Nephron progenitor cell (in vitro differentiated cells): Measurements from ENCODE around the gene MPHOSPH9.

Experiments
- DNase-seq: peaks from one replicate; pipeline ENCODE4 v3.0.0; 2021
- H3K27ac Mint-ChIP-seq: 2 replicates; pipeline ENCODE4 v1.8.0; 2021; ENCODE audit warnings: mild to moderate bottlenecking, moderate library complexity, mixed read lengths
- H3K27me3 Mint-ChIP-seq: 2 replicates; pipeline ENCODE4 v1.8.0; 2021; ENCODE audit warnings: mild to moderate bottlenecking, low read depth, mixed read lengths; ENCODE audit not compliant: poor library complexity
- H3K36me3 Mint-ChIP-seq: 2 replicates; pipeline ENCODE4 v1.8.0; 2021; ENCODE audit warnings: low read depth, mixed read lengths
- H3K4me1 Mint-ChIP-seq: 2 replicates; pipeline ENCODE4 v1.8.0; 2021; ENCODE audit warnings: mixed read lengths
- H3K4me3 Mint-ChIP-seq: 2 replicates; pipeline ENCODE4 v1.8.0; 2021; ENCODE audit warnings: mild to moderate bottlenecking, moderate library complexity, mixed read lengths
- H3K9me3 Mint-ChIP-seq: 2 replicates; pipeline ENCODE4 v1.8.0; 2021; ENCODE audit warnings: mild to moderate bottlenecking, moderate library complexity, mixed read lengths
- TF ChIP-seq, protein P1 (sequence below): fragments of 200-600 bp; sonication (generic); IDR thresholded peaks from 2 replicates; pipeline ENCODE4 v1.5.0; 2021; ENCODE audit warnings: antibody characterized with exemption

MPHOSPH9 gene

GRCh38 chr12:123107926-123108681 is 124.8 kb downstream of the MPHOSPH9 start:
- peaks cover 67% of the 10 kb centered on the region for H3K4me1 Mint-ChIP-seq
- no peak overlapping the region for H3K27ac Mint-ChIP-seq
- DNase-seq: no peak
- peaks cover 6% of the 10 kb centered on the region for H3K27me3 Mint-ChIP-seq
- TF ChIP-seq, protein P1, sequence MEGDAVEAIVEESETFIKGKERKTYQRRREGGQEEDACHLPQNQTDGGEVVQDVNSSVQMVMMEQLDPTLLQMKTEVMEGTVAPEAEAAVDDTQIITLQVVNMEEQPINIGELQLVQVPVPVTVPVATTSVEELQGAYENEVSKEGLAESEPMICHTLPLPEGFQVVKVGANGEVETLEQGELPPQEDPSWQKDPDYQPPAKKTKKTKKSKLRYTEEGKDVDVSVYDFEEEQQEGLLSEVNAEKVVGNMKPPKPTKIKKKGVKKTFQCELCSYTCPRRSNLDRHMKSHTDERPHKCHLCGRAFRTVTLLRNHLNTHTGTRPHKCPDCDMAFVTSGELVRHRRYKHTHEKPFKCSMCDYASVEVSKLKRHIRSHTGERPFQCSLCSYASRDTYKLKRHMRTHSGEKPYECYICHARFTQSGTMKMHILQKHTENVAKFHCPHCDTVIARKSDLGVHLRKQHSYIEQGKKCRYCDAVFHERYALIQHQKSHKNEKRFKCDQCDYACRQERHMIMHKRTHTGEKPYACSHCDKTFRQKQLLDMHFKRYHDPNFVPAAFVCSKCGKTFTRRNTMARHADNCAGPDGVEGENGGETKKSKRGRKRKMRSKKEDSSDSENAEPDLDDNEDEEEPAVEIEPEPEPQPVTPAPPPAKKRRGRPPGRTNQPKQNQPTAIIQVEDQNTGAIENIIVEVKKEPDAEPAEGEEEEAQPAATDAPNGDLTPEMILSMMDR: no peak
- no peaks in the 10 kb centered on the region for H3K9me3 Mint-ChIP-seq
- no peak overlapping the region for H3K4me3 Mint-ChIP-seq
- no peaks in the 10 kb centered on the region for H3K36me3 Mint-ChIP-seq

DNA sequence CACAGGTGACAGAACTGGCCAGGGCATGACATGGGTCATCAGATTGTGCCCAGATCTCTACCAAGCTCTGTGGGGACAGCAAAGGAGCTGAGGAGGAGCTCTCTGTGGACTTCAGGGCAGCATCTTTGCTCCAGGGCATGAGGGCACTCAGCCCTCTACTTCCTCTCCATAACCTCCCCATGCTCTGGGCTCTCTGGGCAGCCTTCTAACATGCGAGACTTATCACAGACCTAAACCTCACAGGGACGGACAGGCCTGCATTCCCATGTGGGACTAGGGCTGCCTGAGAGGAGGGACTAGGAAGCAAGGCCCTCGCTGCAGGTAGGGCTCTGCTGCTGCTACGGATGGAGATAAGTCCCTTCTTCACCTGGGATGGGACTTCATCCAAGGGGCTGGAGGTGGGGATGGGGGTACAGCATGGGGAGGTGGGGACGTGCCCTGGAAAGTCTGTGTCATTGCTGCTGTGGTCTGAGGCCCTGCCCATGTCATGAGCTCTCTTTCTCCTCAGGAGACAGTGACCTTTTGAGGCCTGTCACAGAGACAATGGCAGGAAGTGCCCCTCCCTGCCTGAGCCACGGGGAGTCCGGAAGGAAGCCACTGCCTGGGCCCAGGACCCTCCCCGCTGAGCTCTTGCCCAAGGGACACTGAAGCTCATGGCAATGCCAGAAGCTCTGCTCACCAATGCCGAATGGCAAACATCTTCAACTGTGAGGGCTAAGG is 126.1 kb downstream of the MPHOSPH9 start:
- H3K9me3 Mint-ChIP-seq: no peaks in the 10 kb centered on the region
- no peaks in the 10 kb centered on the region for H3K36me3 Mint-ChIP-seq
- TF ChIP-seq, protein P1: no peak
- no peak for DNase-seq
- H3K4me1 Mint-ChIP-seq: peaks cover 68% of the 10 kb centered on the region
- H3K4me3 Mint-ChIP-seq: no peak overlapping the region
- H3K27ac Mint-ChIP-seq: no peak overlapping the region
- peaks cover 6% of the 10 kb centered on the region for H3K27me3 Mint-ChIP-seq

DNA sequence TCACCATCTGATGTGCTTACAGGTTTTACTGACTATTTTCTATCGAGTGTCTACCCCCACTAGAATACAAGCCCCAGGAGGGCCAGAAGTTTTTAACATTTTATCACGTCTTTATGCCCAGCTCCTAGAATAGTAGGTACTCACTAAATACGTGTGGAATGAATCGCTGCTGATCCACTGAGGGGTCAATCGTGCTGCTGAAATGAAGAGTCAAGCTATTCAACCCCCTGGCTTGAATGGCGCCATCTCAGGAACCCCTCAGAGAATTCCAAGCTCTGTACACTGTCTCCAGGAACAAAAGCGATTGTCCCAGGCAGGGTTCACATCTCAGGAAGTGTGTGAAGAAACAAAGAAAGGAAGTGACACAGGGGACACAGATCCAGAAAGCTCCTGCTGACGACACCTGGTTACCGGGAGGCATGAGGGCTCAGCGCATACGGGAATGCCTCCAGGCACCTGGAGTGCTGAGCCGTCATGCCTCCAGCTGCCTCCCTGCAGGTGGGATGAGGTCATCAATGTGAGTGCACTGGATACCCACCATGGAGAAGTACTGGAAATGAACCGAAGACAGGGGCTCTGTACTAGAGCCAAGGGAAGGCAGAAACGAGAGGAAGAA is 127.6 kb downstream of the MPHOSPH9 start:
- H3K4me1 Mint-ChIP-seq: peaks cover 61% of the 10 kb centered on the region
- H3K4me3 Mint-ChIP-seq: no peak overlapping the region
- peak overlapping the region; percentile 1 for H3K27ac Mint-ChIP-seq
- DNase-seq: no peak
- no peaks in the 10 kb centered on the region for H3K36me3 Mint-ChIP-seq
- H3K27me3 Mint-ChIP-seq: peaks cover 6% of the 10 kb centered on the region
- no peaks in the 10 kb centered on the region for H3K9me3 Mint-ChIP-seq
- TF ChIP-seq, protein P1: no peak

DNA sequence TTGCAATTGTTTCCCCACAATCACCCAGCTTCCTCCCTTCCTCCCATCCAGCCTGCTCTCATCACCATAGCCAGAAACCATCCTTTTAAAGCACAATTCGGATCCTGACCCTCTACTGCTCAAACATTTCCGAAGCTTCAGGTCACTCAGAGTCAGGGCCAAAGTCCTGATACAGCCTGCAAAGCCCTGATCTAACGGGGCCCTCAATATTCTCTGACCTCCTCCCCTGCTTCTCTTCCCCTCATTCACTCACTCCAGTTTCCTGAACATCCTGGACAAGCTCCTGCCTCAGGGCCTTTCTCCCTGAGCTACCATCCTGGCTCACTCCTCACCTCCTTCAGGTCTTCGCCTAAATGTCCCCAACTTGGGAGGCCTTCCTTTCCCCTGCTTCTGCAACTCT is 128.1 kb downstream of the MPHOSPH9 start:
- Mint-ChIP-seq H3K27me3 (peaks cover 6% of the 10 kb centered on the region), H3K4me1 (peaks cover 61% of the 10 kb centered on the region), H3K36me3 (no peaks in the 10 kb centered on the region), H3K27ac (peak overlapping the region; percentile 1), H3K9me3 (no peaks in the 10 kb centered on the region), H3K4me3 (no peak overlapping the region)
- no peak for DNase-seq
- TF ChIP-seq, protein P1: no peak
